T-cell (primary cell): Measurements from ENCODE around the gene MS4A15. TPM values are rescaled to one million over a fixed set of nuclear protein-coding genes. Genes with fewer than 3 reads are reported as not detected.

ENCODE experiments used
- ATAC-seq, 4 experiments: fragments of 200-7000 bp in 3 of 4; fragments of 150-1000 bp in 1 of 4; cut with Tn5 transposase; replicated peaks in 1 of 4; 1 replicate in 3 of 4; 2 replicates in 1 of 4; pipeline ENCODE4 v1.10.0; 2021; ENCODE audit warnings: moderate library complexity in 3 of 4, mild to moderate bottlenecking in 2 of 4, moderate number of reproducible peaks in 1 of 4
- CTCF ChIA-PET, 2 donors: fragments of 300-600 bp; sonication (Branson Sonifier 250); formaldehyde crosslinking; loops; one replicate each; lab custom pipeline; 2022; ENCODE audit warnings: antibody characterized with exemption in 2 of 2; lab: Charles Lee
- POLR2A ChIA-PET, 2 donors: fragments of 300-600 bp; sonication (Branson Sonifier 250); formaldehyde crosslinking; loops; one replicate each; lab custom pipeline; 2022; ENCODE audit warnings: antibody characterized with exemption in 2 of 2; lab: Charles Lee
- DNase-seq, 35 experiments: peaks; one replicate each; pipeline versions ENCODE4 v3.0.0 to v3.0.0-alpha.2; 2013 to 2023
- H3K27ac ChIP-seq: one replicate; pipeline ENCODE4 v1.5.1; 2013; ENCODE audit warnings: low read length
- H3K27me3 ChIP-seq, 2 experiments: replicated peaks in 1 of 2; 1 replicate in 1 of 2; 2 replicates in 1 of 2; pipeline versions ENCODE4 v1.6.1 to v1.7.0; 2013; ENCODE audit warnings: low read length in 1 of 2, mixed read lengths in 1 of 2; ENCODE audit not compliant: control insufficient read depth in 2 of 2, insufficient read depth in 2 of 2; ENCODE audit errors: extremely low read depth in 1 of 2
- H3K36me3 ChIP-seq, 2 donors: 1 replicate in 1 of 2; 2 replicates in 1 of 2; pipeline versions ENCODE4 v1.6.1 to v1.7.0; 2013; ENCODE audit warnings: low read length in 1 of 2; ENCODE audit not compliant: control insufficient read depth in 2 of 2, insufficient read depth in 1 of 2; ENCODE audit errors: extremely low read depth in 1 of 2
- H3K4me1 ChIP-seq, 2 experiments: 1 replicate in 1 of 2; 2 replicates in 1 of 2; pipeline versions ENCODE4 v1.6.1 to v1.7.0; 2013; ENCODE audit warnings: low read length in 2 of 2, mixed read lengths in 1 of 2; ENCODE audit not compliant: insufficient read depth in 2 of 2, control insufficient read depth in 1 of 2; ENCODE audit errors: extremely low read depth in 1 of 2
- H3K4me3 ChIP-seq, 2 donors: 1 replicate in 1 of 2; 2 replicates in 1 of 2; pipeline versions ENCODE4 v1.5.1 to v1.7.0; 2013; ENCODE audit warnings: mild to moderate bottlenecking in 2 of 2, low read length in 1 of 2, moderate library complexity in 1 of 2; ENCODE audit not compliant: control insufficient read depth in 1 of 2; ENCODE audit errors: extremely low read depth in 1 of 2
- H3K9me3 ChIP-seq: 2 replicates; pipeline ENCODE4 v1.7.0; 2013
- H3K27ac Mint-ChIP-seq, 2 donors: one replicate each; pipeline ENCODE4 v1.8.0; 2020 to 2021; ENCODE audit warnings: mild to moderate bottlenecking in 2 of 2, mixed read lengths in 2 of 2
- H3K27me3 Mint-ChIP-seq, 2 donors: one replicate each; pipeline ENCODE4 v1.8.0; 2021 to 2022; ENCODE audit warnings: mixed read lengths in 2 of 2
- H3K36me3 Mint-ChIP-seq: one replicate; pipeline ENCODE4 v1.8.0; 2021; ENCODE audit warnings: mixed read lengths
- H3K4me1 Mint-ChIP-seq, 3 donors: one replicate each; pipeline ENCODE4 v1.8.0; 2020 to 2022; ENCODE audit warnings: mixed read lengths in 3 of 3, mild to moderate bottlenecking in 1 of 3
- H3K4me3 Mint-ChIP-seq, 3 donors: one replicate each; pipeline ENCODE4 v1.8.0; 2020 to 2022; ENCODE audit warnings: mild to moderate bottlenecking in 3 of 3, mixed read lengths in 3 of 3, moderate library complexity in 3 of 3
- H3K9me3 Mint-ChIP-seq, 3 donors: one replicate each; pipeline ENCODE4 v1.8.0; 2020 to 2022; ENCODE audit warnings: mixed read lengths in 3 of 3
- WGBS: methylation state at CpG from one replicate; pipeline ENCODE4 v1.1.5; 2013; ENCODE audit warnings: missing lambda C conversion rate; ENCODE audit not compliant: insufficient coverage; 5-methylcytosine and 5-hydroxymethylcytosine counted together
- total RNA-seq, 35 experiments: library from RNA in 6 of 35; stranded (reverse) in 6 of 35; fragments of 120-200 nt in 1 of 35; gene quantifications; one replicate each; pipeline versions ENCODE4 v1.2.1 to v1.2.4 and lab custom pipeline; 2013 to 2026

MS4A15 gene
- total RNA-seq, 5 donors from 2014 or later (not counting 1 experiment from before 2014, with no cell fraction given): not detected

- no peak for DNase-seq
- Mint-ChIP-seq H3K4me3 (no peak overlapping the region), H3K27ac (no peak overlapping the region)
These were observed 7.2 kb downstream of the MS4A15 start for GRCh38 chr11:60763692-60764369.

GRCh38 chr11:60764879-60765278, 8.2 kb downstream of the MS4A15 start:
- Histone ChIP-seq H3K27me3 (peaks cover 0 to 43% of the 10 kb centered on the region in 2 experiments), H3K27ac (no peak overlapping the region), H3K36me3 (no peaks in the 10 kb centered on the region), H3K9me3 (no peaks in the 10 kb centered on the region), H3K4me1 (no peaks in the 10 kb centered on the region), H3K4me3 (no peak overlapping the region)
- Mint-ChIP-seq H3K27me3 (peaks cover 37 to 59% of the 10 kb centered on the region in 2 donors), H3K4me3 (no peak overlapping the region), H3K9me3 (no peaks in the 10 kb centered on the region), H3K36me3 (no peaks in the 10 kb centered on the region), H3K27ac (no peak overlapping the region), H3K4me1 (no peaks in the 10 kb centered on the region)
- DNase-seq: no peak
- no peak for ATAC-seq
- POLR2A ChIA-PET: no interaction called here
- WGBS: no CpG with 5 or more reads among the region's 1 CpG
- CTCF ChIA-PET: interaction anchor here in 1 of 2 donors (1.0 kb wide), 1 partner anchor 11 kb away, joined by 3 read pairs; no protein-coding TSS in a partner anchor

More at GRCh38 chr11:60763692-60764369, 7.2 kb downstream of the MS4A15 start:
- H3K27ac ChIP-seq: no peak overlapping the region
- 89% methylated on average over 9 of the region's 11 CpGs for WGBS
- Mint-ChIP-seq H3K4me1 (no peaks in the 10 kb centered on the region), H3K27me3 (peaks cover 47 to 67% of the 10 kb centered on the region in 2 donors), H3K36me3 (no peaks in the 10 kb centered on the region), H3K9me3 (no peaks in the 10 kb centered on the region)
- no peaks in the 10 kb centered on the region for H3K36me3 ChIP-seq
- CTCF ChIA-PET: no interaction called here
- no peaks in the 10 kb centered on the region for H3K4me1 ChIP-seq
- ATAC-seq: no peak
- no peaks in the 10 kb centered on the region for H3K9me3 ChIP-seq
- no peak overlapping the region for H3K4me3 ChIP-seq
- POLR2A ChIA-PET: no interaction called here
- peaks cover 0 to 42% of the 10 kb centered on the region in 2 experiments for H3K27me3 ChIP-seq

- Histone ChIP-seq H3K4me1 (no peaks in the 10 kb centered on the region), H3K9me3 (no peaks in the 10 kb centered on the region), H3K27ac (no peak overlapping the region), H3K4me3 (no peak overlapping the region), H3K27me3 (peaks cover 0 to 47% of the 10 kb centered on the region in 2 experiments), H3K36me3 (no peaks in the 10 kb centered on the region)
- Mint-ChIP-seq H3K27ac (no peak overlapping the region), H3K27me3 (peaks cover 32 to 54% of the 10 kb centered on the region in 2 donors), H3K4me1 (no peaks in the 10 kb centered on the region), H3K9me3 (no peaks in the 10 kb centered on the region), H3K36me3 (no peaks in the 10 kb centered on the region), H3K4me3 (no peak overlapping the region)
- ATAC-seq: no peak
- POLR2A ChIA-PET: no interaction called here
- CTCF ChIA-PET: interaction anchor here in 1 of 2 donors (0.6 to 1.0 kb wide), 2 partner anchors 10 to 691 kb away, joined by 3 read pairs; no protein-coding TSS in a partner anchor
- DNase-seq: no peak
- 79% methylated on average over 3 of the region's 5 CpGs for WGBS
These were observed 8.7 kb downstream of the MS4A15 start for GRCh38 chr11:60765355-60765754.

GRCh38 chr11:60766547-60766946, 9.9 kb downstream of the MS4A15 start:
- DNase-seq (no peak), ATAC-seq (no peak)
- H3K27me3 ChIP-seq: peaks cover 0 to 57% of the 10 kb centered on the region in 2 experiments
- no peak overlapping the region for H3K4me3 ChIP-seq
- Mint-ChIP-seq H3K27ac (no peak overlapping the region), H3K36me3 (no peaks in the 10 kb centered on the region), H3K4me3 (no peak overlapping the region), H3K27me3 (peaks cover 24 to 44% of the 10 kb centered on the region in 2 donors), H3K4me1 (no peaks in the 10 kb centered on the region), H3K9me3 (no peaks in the 10 kb centered on the region)
- no peaks in the 10 kb centered on the region for H3K9me3 ChIP-seq
- H3K4me1 ChIP-seq: no peaks in the 10 kb centered on the region
- no peaks in the 10 kb centered on the region for H3K36me3 ChIP-seq
- 82% methylated on average over 4 of the region's 10 CpGs for WGBS
- H3K27ac ChIP-seq: no peak overlapping the region
- CTCF ChIA-PET: interaction anchor here in 1 of 2 donors (0.7 kb wide), 1 partner anchor 70 kb away, joined by 3 read pairs; no protein-coding TSS in a partner anchor
- POLR2A ChIA-PET: no interaction called here

DNA sequence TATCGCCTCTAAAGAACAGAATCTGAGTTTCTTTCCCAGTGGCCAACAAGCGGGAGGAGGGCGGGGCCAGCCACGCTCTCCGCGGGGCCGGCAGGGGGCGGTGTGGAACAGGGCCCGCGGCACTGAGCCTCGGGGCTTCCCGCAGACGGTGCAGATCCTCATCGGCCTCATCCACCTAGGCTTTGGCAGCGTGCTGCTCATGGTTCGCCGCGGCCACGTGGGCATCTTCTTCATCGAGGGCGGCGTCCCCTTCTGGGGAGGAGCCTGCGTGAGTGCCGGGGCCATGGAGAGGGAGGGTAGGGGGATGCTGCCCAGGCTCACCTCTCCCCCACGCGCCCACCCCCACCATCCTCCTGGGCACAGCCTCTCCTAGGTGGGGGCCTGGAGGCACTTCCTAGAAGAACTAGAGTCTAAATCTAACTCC, 10.7 kb downstream of the MS4A15 start:
- Mint-ChIP-seq H3K9me3 (no peaks in the 10 kb centered on the region), H3K4me3 (no peak overlapping the region), H3K36me3 (no peaks in the 10 kb centered on the region), H3K27ac (no peak overlapping the region), H3K4me1 (no peaks in the 10 kb centered on the region), H3K27me3 (peaks cover 17 to 44% of the 10 kb centered on the region in 2 donors)
- ATAC-seq (no peak), DNase-seq (peak in 3 of 35 experiments; percentile 5 to 18 (median 6))
- no peak overlapping the region for H3K27ac ChIP-seq
- POLR2A ChIA-PET: no interaction called here
- no peaks in the 10 kb centered on the region for H3K4me1 ChIP-seq
- H3K9me3 ChIP-seq: no peaks in the 10 kb centered on the region
- CTCF ChIA-PET: no interaction called here
- peaks cover 0 to 60% of the 10 kb centered on the region in 2 experiments for H3K27me3 ChIP-seq
- no peak overlapping the region for H3K4me3 ChIP-seq
- H3K36me3 ChIP-seq: no peaks in the 10 kb centered on the region
- WGBS: 30% methylated on average over 13 of the region's 26 CpGs

DNA sequence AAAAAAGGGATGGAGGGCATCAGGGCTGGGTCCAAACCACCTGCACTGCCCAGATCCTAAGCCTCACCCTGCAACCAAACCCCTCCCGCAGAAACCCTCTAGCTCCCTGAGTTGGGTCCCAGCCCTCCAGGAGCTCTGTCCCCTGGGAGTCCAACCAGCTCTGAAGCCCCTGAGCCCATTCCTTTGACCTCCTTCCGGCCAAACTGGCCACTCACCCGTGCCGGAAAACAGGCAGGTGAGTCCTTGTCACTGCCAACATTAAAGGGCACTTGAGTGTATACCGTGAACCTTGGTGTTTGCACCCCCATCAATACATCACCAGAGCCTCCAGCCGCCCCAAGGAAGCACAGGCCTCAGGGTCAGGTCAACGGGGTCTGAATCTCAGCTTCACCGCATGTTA, 11.5 kb downstream of the MS4A15 start:
- CTCF ChIA-PET: no interaction called here
- no peaks in the 10 kb centered on the region for H3K4me1 Mint-ChIP-seq
- no peaks in the 10 kb centered on the region for H3K36me3 Mint-ChIP-seq
- Histone ChIP-seq H3K9me3 (no peaks in the 10 kb centered on the region), H3K36me3 (no peaks in the 10 kb centered on the region), H3K4me3 (no peak overlapping the region), H3K27me3 (peaks cover 0 to 65% of the 10 kb centered on the region in 2 experiments), H3K27ac (no peak overlapping the region), H3K4me1 (no peaks in the 10 kb centered on the region)
- no peaks in the 10 kb centered on the region for H3K9me3 Mint-ChIP-seq
- WGBS: 98% methylated on average over 7 of the region's 8 CpGs
- no peak for ATAC-seq
- no peak overlapping the region for H3K27ac Mint-ChIP-seq
- POLR2A ChIA-PET: interaction anchor here in 1 of 2 donors (0.5 to 0.6 kb wide), 2 partner anchors 85 to 87 kb away, joined by 4 to 5 read pairs; no protein-coding TSS in a partner anchor
- H3K27me3 Mint-ChIP-seq: peaks cover 14 to 45% of the 10 kb centered on the region in 2 donors
- no peak overlapping the region for H3K4me3 Mint-ChIP-seq
- no peak for DNase-seq
